Measurements from ENCODE around the gene PTK7.

DNA sequence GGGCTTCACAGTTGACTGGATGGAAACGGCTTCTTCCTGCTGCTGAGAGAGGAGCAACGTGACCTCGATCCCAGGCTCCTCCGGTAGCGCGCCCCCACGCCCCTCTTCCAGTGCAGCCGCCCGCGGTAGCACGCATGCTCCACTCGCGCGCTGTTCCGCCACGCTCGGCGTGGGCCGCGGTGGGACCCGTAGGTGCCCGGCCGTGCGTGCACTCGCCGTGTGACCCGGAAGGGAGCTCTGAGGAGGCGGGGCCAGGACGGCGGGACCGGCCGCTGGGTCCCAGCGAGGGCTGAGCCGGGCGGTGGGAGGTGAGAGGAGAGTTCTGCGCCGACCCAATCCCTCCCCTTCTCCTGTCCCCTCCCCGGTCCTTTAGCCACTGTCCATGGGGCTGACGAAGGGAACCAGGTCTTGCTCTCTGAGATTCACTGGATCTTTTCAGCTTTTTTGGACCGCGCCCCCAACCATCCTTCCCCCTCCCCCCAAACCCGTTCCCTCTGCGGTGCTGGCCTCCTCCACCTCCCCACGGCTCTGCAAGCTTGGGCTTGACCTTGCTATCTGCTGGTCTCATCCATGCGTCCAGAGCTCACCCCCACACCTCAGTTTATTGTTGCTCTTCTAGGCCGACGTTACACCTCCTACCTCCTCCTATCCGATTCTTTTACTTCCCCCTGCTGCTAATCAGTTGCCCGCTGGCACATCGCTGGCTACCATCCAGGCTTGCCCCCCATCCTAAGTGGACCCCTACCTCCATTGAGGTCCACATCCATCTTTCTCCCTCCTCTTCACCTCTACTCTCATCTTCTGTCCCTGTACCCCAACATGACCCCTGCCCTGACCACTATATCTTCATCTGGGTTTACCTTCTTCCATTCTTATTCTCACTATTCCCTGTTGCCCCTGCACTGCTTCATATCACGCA, 106.1 kb downstream of the PTK7 start, which contains the start of gene CUL9:
- TF ChIP-seq, protein P1, sequence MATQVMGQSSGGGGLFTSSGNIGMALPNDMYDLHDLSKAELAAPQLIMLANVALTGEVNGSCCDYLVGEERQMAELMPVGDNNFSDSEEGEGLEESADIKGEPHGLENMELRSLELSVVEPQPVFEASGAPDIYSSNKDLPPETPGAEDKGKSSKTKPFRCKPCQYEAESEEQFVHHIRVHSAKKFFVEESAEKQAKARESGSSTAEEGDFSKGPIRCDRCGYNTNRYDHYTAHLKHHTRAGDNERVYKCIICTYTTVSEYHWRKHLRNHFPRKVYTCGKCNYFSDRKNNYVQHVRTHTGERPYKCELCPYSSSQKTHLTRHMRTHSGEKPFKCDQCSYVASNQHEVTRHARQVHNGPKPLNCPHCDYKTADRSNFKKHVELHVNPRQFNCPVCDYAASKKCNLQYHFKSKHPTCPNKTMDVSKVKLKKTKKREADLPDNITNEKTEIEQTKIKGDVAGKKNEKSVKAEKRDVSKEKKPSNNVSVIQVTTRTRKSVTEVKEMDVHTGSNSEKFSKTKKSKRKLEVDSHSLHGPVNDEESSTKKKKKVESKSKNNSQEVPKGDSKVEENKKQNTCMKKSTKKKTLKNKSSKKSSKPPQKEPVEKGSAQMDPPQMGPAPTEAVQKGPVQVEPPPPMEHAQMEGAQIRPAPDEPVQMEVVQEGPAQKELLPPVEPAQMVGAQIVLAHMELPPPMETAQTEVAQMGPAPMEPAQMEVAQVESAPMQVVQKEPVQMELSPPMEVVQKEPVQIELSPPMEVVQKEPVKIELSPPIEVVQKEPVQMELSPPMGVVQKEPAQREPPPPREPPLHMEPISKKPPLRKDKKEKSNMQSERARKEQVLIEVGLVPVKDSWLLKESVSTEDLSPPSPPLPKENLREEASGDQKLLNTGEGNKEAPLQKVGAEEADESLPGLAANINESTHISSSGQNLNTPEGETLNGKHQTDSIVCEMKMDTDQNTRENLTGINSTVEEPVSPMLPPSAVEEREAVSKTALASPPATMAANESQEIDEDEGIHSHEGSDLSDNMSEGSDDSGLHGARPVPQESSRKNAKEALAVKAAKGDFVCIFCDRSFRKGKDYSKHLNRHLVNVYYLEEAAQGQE (IDR thresholded peaks at IDR 0.05; ENCODE audit: insufficient read depth in 1 of 2, low read depth in 2 of 2, low read length in 2 of 2): no peak; a peak in 2 of 4 replicates
- TF ChIP-seq FOXP2 (optimal IDR thresholded peaks at IDR 0.05; ENCODE audit: borderline replicate concordance, extremely low read depth, extremely low read length, insufficient read depth) (no peak), POLR2AphosphoS5 (IDR thresholded peaks at IDR 0.05; ENCODE audit: low read depth, low read length) (peak; percentile 92), TAF1 (IDR thresholded peaks at IDR 0.05; ENCODE audit: borderline replicate concordance, insufficient read depth, low read length) (0 out of 2 replicates have a peak, but pooled peaks have one; percentile 36)

All from PFSK-1 (cell line).